H1 (cell line): Measurements from ENCODE around the gene C18orf63. TPM values are rescaled to one million over a fixed set of nuclear protein-coding genes. Genes with fewer than 3 reads are reported as not detected.

Experiments
- CTCF ChIA-PET: fragments of 300-600 bp; sonication (Branson Sonifier 250); formaldehyde crosslinking; loops from one replicate; lab custom pipeline; 2021; ENCODE audit not compliant: partially characterized antibody; lab: Charles Lee
- POLR2A ChIA-PET: fragments of 300-600 bp; sonication (Branson Sonifier 250); formaldehyde crosslinking; loops from one replicate; lab custom pipeline; 2021; ENCODE audit warnings: inconsistent platforms; ENCODE audit not compliant: partially characterized antibody; lab: Charles Lee
- DNase-seq, 2 experiments: peaks; one replicate each; pipeline versions ENCODE4 v3.0.0 to v3.0.0-alpha.2; 2010 to 2022; ENCODE audit warnings: low spot score in 2 of 2, low read depth in 1 of 2, mixed read lengths in 1 of 2
- FAIRE-seq: peaks from 2 replicates; lab custom pipeline; 2011; peaks lifted over from hg19 to GRCh38; lab: Jason Lieb, UNC
- H2AFZ ChIP-seq: 2 replicates; pipeline ENCODE4 v1.8.1; 2012; ENCODE audit warnings: low read length, inconsistent platforms
- H2AK5ac ChIP-seq: 2 replicates; pipeline ENCODE4 v1.6.1; 2013; ENCODE audit warnings: low read depth, low read length
- H2BK120ac ChIP-seq: replicated peaks from 2 replicates; pipeline ENCODE3; 2013; ENCODE audit warnings: low read depth, low read length, inconsistent platforms
- H2BK12ac ChIP-seq: 2 replicates; pipeline ENCODE4 v1.6.1; 2013; ENCODE audit warnings: low read depth, low read length
- H2BK15ac ChIP-seq: 2 replicates; pipeline ENCODE4 v1.6.1; 2013; ENCODE audit warnings: low read length
- H2BK20ac ChIP-seq: 2 replicates; pipeline ENCODE4 v1.6.1; 2013; ENCODE audit warnings: low read length
- H2BK5ac ChIP-seq: 2 replicates; pipeline ENCODE4 v1.6.1; 2013; ENCODE audit warnings: low read depth, low read length
- H3K14ac ChIP-seq: 2 replicates; pipeline ENCODE4 v1.6.1; 2013; ENCODE audit warnings: inconsistent platforms; ENCODE audit not compliant: insufficient read length
- H3K18ac ChIP-seq: 2 replicates; pipeline ENCODE4 v1.6.1; 2013; ENCODE audit warnings: low read length; ENCODE audit errors: extremely low read depth
- H3K23ac ChIP-seq: 2 replicates; pipeline ENCODE4 v1.6.1; 2013; ENCODE audit warnings: inconsistent platforms; ENCODE audit not compliant: insufficient read length
- H3K23me2 ChIP-seq: 2 replicates; pipeline ENCODE4 v1.6.1; 2013; ENCODE audit warnings: low read depth, low read length
- H3K27ac ChIP-seq: 2 replicates; pipeline ENCODE4 v1.6.1; 2011; ENCODE audit warnings: low read depth, low read length, inconsistent platforms
- H3K27me3 ChIP-seq, 4 experiments: replicated peaks in 1 of 4; 1 replicate in 1 of 4; 2 replicates in 3 of 4; pipeline versions ENCODE4 v1.6.1 to v1.8.1; 2011 to 2013; ENCODE audit warnings: low read length in 3 of 4, mild to moderate bottlenecking in 3 of 4, inconsistent platforms in 2 of 4, mixed read lengths in 2 of 4, moderate library complexity in 1 of 4; ENCODE audit not compliant: control insufficient read depth in 3 of 4, insufficient read depth in 3 of 4; ENCODE audit errors: extremely low read depth in 1 of 4
- H3K36me3 ChIP-seq, 4 experiments: 2 replicates each; pipeline versions ENCODE4 v1.6.1 to v1.8.1; 2011 to 2013; ENCODE audit warnings: mild to moderate bottlenecking in 4 of 4, low read length in 3 of 4, moderate library complexity in 2 of 4, control low read depth in 1 of 4, inconsistent platforms in 1 of 4; ENCODE audit not compliant: insufficient read depth in 4 of 4, control insufficient read depth in 2 of 4
- H3K4ac ChIP-seq: replicated peaks from 2 replicates; pipeline ENCODE3; 2013; ENCODE audit warnings: low read length, low read depth, mixed read lengths, inconsistent platforms; ENCODE audit not compliant: insufficient read length
- H3K4me1 ChIP-seq, 4 experiments: replicated peaks in 1 of 4; 1 replicate in 1 of 4; 2 replicates in 3 of 4; pipeline versions ENCODE4 v1.6.1 to v1.8.1; 2011 to 2013; ENCODE audit warnings: low read length in 3 of 4, inconsistent platforms in 2 of 4, mixed read lengths in 1 of 4; ENCODE audit not compliant: insufficient read depth in 4 of 4, control insufficient read depth in 3 of 4
- H3K4me2 ChIP-seq, 2 experiments: 2 replicates each; pipeline versions ENCODE4 v1.6.1 to v1.8.1; 2011 to 2013; ENCODE audit warnings: low read depth in 2 of 2, low read length in 2 of 2, control low read depth in 1 of 2, inconsistent platforms in 1 of 2, mild to moderate bottlenecking in 1 of 2; ENCODE audit not compliant: insufficient read depth in 1 of 2
- H3K4me3 ChIP-seq, 4 experiments: fragments of 200-600, 300-600 bp in 1 of 4; sonication (generic), shearing (Covaris generic), sonication (Bioruptor Twin) in 1 of 4; 2 replicates each; pipeline versions ENCODE4 v1.5.1 to v1.8.1; 2011 to 2016; ENCODE audit warnings: low read length in 4 of 4, low read depth in 3 of 4, control low read depth in 2 of 4, inconsistent platforms in 2 of 4, mild to moderate bottlenecking in 2 of 4, mixed read lengths in 1 of 4, moderate library complexity in 1 of 4; ENCODE audit not compliant: insufficient read depth in 2 of 4; ENCODE audit errors: extremely low read depth in 1 of 4
- H3K56ac ChIP-seq: replicated peaks from 2 replicates; pipeline ENCODE3; 2013; ENCODE audit warnings: low read depth, mild to moderate bottlenecking, mixed read lengths, low read length, inconsistent platforms; ENCODE audit not compliant: insufficient read length
- H3K79me1 ChIP-seq: 2 replicates; pipeline ENCODE4 v1.6.1; 2013; ENCODE audit warnings: low read depth, low read length, control low read depth
- H3K79me2 ChIP-seq, 2 experiments: 2 replicates each; pipeline versions ENCODE4 v1.6.1 to v1.8.1; 2012 to 2013; ENCODE audit warnings: low read length in 2 of 2, mild to moderate bottlenecking in 2 of 2, inconsistent platforms in 1 of 2; ENCODE audit not compliant: insufficient read depth in 2 of 2, control insufficient read depth in 1 of 2
- H3K9ac ChIP-seq, 4 experiments: replicated peaks in 1 of 4; 1 replicate in 1 of 4; 2 replicates in 3 of 4; pipeline versions ENCODE4 v1.6.1 to v1.8.1; 2011 to 2013; ENCODE audit warnings: low read depth in 3 of 4, low read length in 3 of 4, control low read depth in 2 of 4, mild to moderate bottlenecking in 2 of 4, moderate library complexity in 2 of 4, inconsistent platforms in 1 of 4; ENCODE audit errors: extremely low read depth in 1 of 4
- H3K9me3 ChIP-seq, 2 experiments: 2 replicates each; pipeline versions ENCODE4 v1.6.1 to v1.8.1; 2012 to 2013; ENCODE audit warnings: mild to moderate bottlenecking in 2 of 2, moderate library complexity in 2 of 2, control low read depth in 1 of 2, inconsistent platforms in 1 of 2, low read depth in 1 of 2, low read length in 1 of 2, mixed read lengths in 1 of 2; ENCODE audit not compliant: insufficient read depth in 2 of 2
- H4K20me1 ChIP-seq, 2 experiments: replicated peaks in 1 of 2; 2 replicates each; pipeline versions ENCODE3 to v1.8.1; 2011 to 2013; ENCODE audit warnings: inconsistent platforms in 2 of 2, low read length in 2 of 2, mild to moderate bottlenecking in 1 of 2; ENCODE audit not compliant: insufficient read depth in 2 of 2, control insufficient read depth in 1 of 2
- H4K5ac ChIP-seq: 2 replicates; pipeline ENCODE4 v1.6.1; 2013; ENCODE audit warnings: low read length, low read depth, mixed read lengths, inconsistent platforms; ENCODE audit not compliant: insufficient read length
- H4K8ac ChIP-seq: 2 replicates; pipeline ENCODE4 v1.8.0; 2013; ENCODE audit warnings: mild to moderate bottlenecking, moderate library complexity, low read length, inconsistent platforms; ENCODE audit not compliant: insufficient read depth; ENCODE audit errors: extremely low read depth
- H4K91ac ChIP-seq: replicated peaks from 2 replicates; pipeline ENCODE3; 2013; ENCODE audit warnings: low read length, mixed read lengths, inconsistent platforms; ENCODE audit not compliant: insufficient read length
- BACH1 ChIP-seq: IDR thresholded peaks from 2 replicates; pipeline ENCODE4 v1.6.1; 2012; ENCODE audit warnings: low read length, improper control_type of control experiment
- CBX5 ChIP-seq: fragments of 300-800, 300-1000 bp; sonication (generic); IDR thresholded peaks from 2 replicates; pipeline ENCODE4 v1.7.1; 2016; ENCODE audit warnings: antibody characterized with exemption, low read length, low read depth
- CBX8 ChIP-seq: fragments of 300-800, 300-1000 bp; sonication (generic); IDR thresholded peaks from 2 replicates; pipeline ENCODE4 v1.7.1; 2016; ENCODE audit warnings: low read depth, low read length, borderline replicate concordance
- CHD1 ChIP-seq: IDR thresholded peaks from 2 replicates; pipeline ENCODE4 v1.6.1; 2012; ENCODE audit warnings: low read depth, low read length, improper control_type of control experiment
- EZH2 ChIP-seq: fragments of 200-600 bp; sonication (generic); IDR thresholded peaks from 2 replicates; pipeline ENCODE4 v1.7.1; 2012; ENCODE audit warnings: low read depth, mild to moderate bottlenecking, moderate library complexity, low read length, inconsistent platforms; ENCODE audit not compliant: severe bottlenecking
- HDAC6 ChIP-seq: IDR thresholded peaks from one replicate; pipeline ENCODE4 v1.7.1; 2012; ENCODE audit warnings: low read depth, mild to moderate bottlenecking, inconsistent platforms, low read length, moderate library complexity
- KDM4A ChIP-seq: IDR thresholded peaks from one replicate; pipeline ENCODE4 v1.7.1; 2012; ENCODE audit warnings: low read depth, mild to moderate bottlenecking, moderate library complexity, low read length, inconsistent platforms; ENCODE audit not compliant: severe bottlenecking
- POU5F1 ChIP-seq: IDR thresholded peaks from 2 replicates; pipeline ENCODE4 v1.6.1; 2011; ENCODE audit warnings: low read depth, mild to moderate bottlenecking, low read length, moderate library complexity
- RBBP5 ChIP-seq: IDR thresholded peaks from 2 replicates; pipeline ENCODE4 v1.7.1; 2012; ENCODE audit warnings: low read depth, mild to moderate bottlenecking, inconsistent platforms, low read length, moderate library complexity, borderline replicate concordance
- RFX5 ChIP-seq: IDR thresholded peaks from 2 replicates; pipeline ENCODE4 v1.6.1; 2011; ENCODE audit warnings: low read depth, low read length, improper control_type of control experiment, borderline replicate concordance
- SIRT6 ChIP-seq: IDR thresholded peaks from one replicate; pipeline ENCODE4 v1.7.1; 2012; ENCODE audit warnings: low read length, inconsistent platforms
- SIX5 ChIP-seq: IDR thresholded peaks from 2 replicates; pipeline ENCODE4 v1.6.1; 2011; ENCODE audit warnings: mild to moderate bottlenecking, low read depth, low read length
- SP4 ChIP-seq: IDR thresholded peaks from 2 replicates; pipeline ENCODE4 v1.6.1; 2012; ENCODE audit warnings: low read length, inconsistent platforms
- WGBS, 2 experiments: shearing (Covaris generic) in 1 of 2; methylation state at CpG; one replicate each; pipeline versions ENCODE4 v1.1.6 to v1.1.7; 2013 to 2015; ENCODE audit warnings: low lambda C conversion rate in 2 of 2, mixed read lengths in 2 of 2, inconsistent platforms in 1 of 2, low coverage in 1 of 2, missing lambda C conversion rate in 1 of 2; ENCODE audit not compliant: insufficient replicate concordance in 2 of 2, insufficient coverage in 1 of 2, insufficient read length in 1 of 2; ENCODE audit errors: extremely low coverage in 1 of 2, missing lambda C conversion rate in 1 of 2; 5-methylcytosine and 5-hydroxymethylcytosine counted together
- polyA plus RNA-seq, 7 experiments: library from polyadenylated mRNA; depleted of rRNA in 3 of 7; stranded (reverse) in 5 of 7; unstranded in 2 of 7; fragments of >200 nt in 5 of 7; fragments of 200-250 nt in 2 of 7; gene quantifications; 1 replicate in 5 of 7; 2 replicates in 1 of 7; 4 replicates in 1 of 7; pipeline versions ENCODE4 v1.2.1 to v1.2.3, GENCODE V29; 2011 to 2013; ENCODE audit warnings: missing spikeins in 2 of 7, mixed read lengths in 2 of 7
- total RNA-seq: library from RNA; stranded (reverse); fragmentation: NEBNext Ultra II Directional; extraction: Animal tissue kit (Norgen Biotek cat#: 25700); gene quantifications from 2 replicates; pipeline ENCODE4 v1.2.1, GENCODE V29; 2021
- TF ChIP-seq, protein P1 (sequence below): IDR thresholded peaks from 2 replicates; pipeline ENCODE4 v1.6.1; 2011; ENCODE audit warnings: low read length, improper control_type of control experiment

C18orf63 gene
- total and polyA plus RNA-seq, 2 of the 8 experiments (the other 6 are each of a cell fraction or from before 2014, with no cell fraction given) = not detected

DNA sequence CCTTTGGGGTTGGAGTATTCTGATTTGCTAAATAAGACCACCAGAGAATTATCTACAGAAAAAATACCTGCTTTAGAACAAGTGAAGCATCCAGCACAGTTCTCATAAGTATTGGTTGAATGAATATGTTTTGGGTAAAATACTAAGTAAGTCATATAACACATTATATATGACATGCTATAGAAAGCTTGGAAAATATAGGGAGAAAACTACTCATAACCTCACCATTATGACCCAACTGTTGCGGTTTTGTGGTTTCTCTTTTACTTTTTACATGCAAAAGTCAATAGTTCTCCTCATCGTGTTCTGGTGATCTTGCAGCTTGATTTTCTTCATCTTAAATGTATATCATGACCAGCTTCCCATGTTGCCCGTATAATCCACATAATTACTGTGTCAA is 75.3 kb downstream of the C18orf63 start:
- no peak for TF ChIP-seq SIX5
- TF ChIP-seq CBX8 = no peak
- TF ChIP-seq KDM4A = no peak
- TF ChIP-seq BACH1 = no peak
- TF ChIP-seq, protein P1, sequence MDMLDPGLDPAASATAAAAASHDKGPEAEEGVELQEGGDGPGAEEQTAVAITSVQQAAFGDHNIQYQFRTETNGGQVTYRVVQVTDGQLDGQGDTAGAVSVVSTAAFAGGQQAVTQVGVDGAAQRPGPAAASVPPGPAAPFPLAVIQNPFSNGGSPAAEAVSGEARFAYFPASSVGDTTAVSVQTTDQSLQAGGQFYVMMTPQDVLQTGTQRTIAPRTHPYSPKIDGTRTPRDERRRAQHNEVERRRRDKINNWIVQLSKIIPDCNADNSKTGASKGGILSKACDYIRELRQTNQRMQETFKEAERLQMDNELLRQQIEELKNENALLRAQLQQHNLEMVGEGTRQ = no peak
- no peak for TF ChIP-seq CBX5
- no peak for TF ChIP-seq SIRT6
- TF ChIP-seq CHD1 = no peak
- TF ChIP-seq SP4 = no peak
- TF ChIP-seq RBBP5 = no peak
- TF ChIP-seq RFX5 = no peak
- no peak for TF ChIP-seq EZH2
- no peak for TF ChIP-seq POU5F1
- TF ChIP-seq HDAC6 = no peak
- POLR2A ChIA-PET = no interaction called here
- no peak overlapping the region for H4K91ac ChIP-seq

More for the DNA sequence above, 75.3 kb downstream of the C18orf63 start:
- H3K4me1 ChIP-seq = no peaks in the 10 kb centered on the region; a peak in 1 of 7 replicates
- H2BK5ac ChIP-seq = no peak overlapping the region
- no peak overlapping the region for H3K56ac ChIP-seq
- H3K27ac ChIP-seq = no peak overlapping the region
- no peak overlapping the region for H3K18ac ChIP-seq
- H2AK5ac ChIP-seq = no peak overlapping the region
- FAIRE-seq (no peak), DNase-seq (no peak)
- no peak overlapping the region for H4K5ac ChIP-seq
- H3K23ac ChIP-seq = no peak overlapping the region
- H3K79me1 ChIP-seq = no peaks in the 10 kb centered on the region
- H3K9me3 ChIP-seq = no peaks in the 10 kb centered on the region
- H2AFZ ChIP-seq = no peak overlapping the region
- no peak overlapping the region for H2BK15ac ChIP-seq
- no peaks in the 10 kb centered on the region for H3K23me2 ChIP-seq
- no peak overlapping the region for H3K4ac ChIP-seq
- H3K27me3 ChIP-seq = no peaks in the 10 kb centered on the region
- no peak overlapping the region for H2BK20ac ChIP-seq
- no peak overlapping the region for H2BK120ac ChIP-seq
- H3K4me2 ChIP-seq = no peak overlapping the region
- no peak overlapping the region for H3K9ac ChIP-seq
- no peaks in the 10 kb centered on the region for H3K36me3 ChIP-seq
- no peak overlapping the region for H3K4me3 ChIP-seq
- H2BK12ac ChIP-seq = no peak overlapping the region
- no peaks in the 10 kb centered on the region for H4K20me1 ChIP-seq
- no peak overlapping the region for H3K14ac ChIP-seq
- WGBS, 2 experiments = 84% methylated on average over 3 of the region's 3 CpGs; no CpG with 5 or more reads in 1 of the 2 experiments
- CTCF ChIA-PET = interaction anchor here (0.7 to 1.0 kb wide), 2 partner anchors 19 to 38 kb away, joined by 3 read pairs; no protein-coding TSS in a partner anchor
- H4K8ac ChIP-seq = no peak overlapping the region
- H3K79me2 ChIP-seq = no peaks in the 10 kb centered on the region
